Measurements from ENCODE around the gene PTGR3.
"Not testable (repeated sequence)": the region's sequence is repeated elsewhere in the genome, so short reads cannot be mapped to it uniquely, and the experiment has no call there.

The PTGR3 gene

GRCh38 chr18:75201282-75202270, 7.4 kb downstream of the PTGR3 start:
- no peak for DNase-seq

GRCh38 chr18:75200605-75201280, 8.2 kb downstream of the PTGR3 start:
- DNase-seq, result no peak

- no peak for DNase-seq
Measured at GRCh38 chr18:75200071-75200470, 8.9 kb downstream of the PTGR3 start.

DNA sequence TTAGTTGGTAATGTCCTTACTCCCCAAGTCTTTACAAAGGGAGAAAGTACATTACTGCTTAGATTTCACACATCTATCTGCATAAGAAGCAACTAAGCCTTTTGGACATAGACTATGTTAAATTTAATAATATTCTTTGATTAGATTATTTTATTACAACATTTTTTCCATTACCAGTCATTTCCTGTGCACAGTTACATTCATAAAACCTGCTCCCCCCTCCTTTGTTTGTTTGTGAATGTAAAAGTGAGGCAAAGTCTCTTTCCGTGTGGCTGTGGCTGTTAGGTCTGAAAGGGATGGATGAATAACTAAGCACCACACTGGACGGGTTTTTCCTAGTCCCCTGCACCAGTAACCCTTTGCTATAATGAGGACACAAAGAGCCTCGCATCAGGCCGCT, 9.6 kb downstream of the PTGR3 start:
- DNase-seq, result no peak

- DNase-seq, result peak; percentile 55
Measured at GRCh38 chr18:75198036-75198435, 10.9 kb downstream of the PTGR3 start.

DNA sequence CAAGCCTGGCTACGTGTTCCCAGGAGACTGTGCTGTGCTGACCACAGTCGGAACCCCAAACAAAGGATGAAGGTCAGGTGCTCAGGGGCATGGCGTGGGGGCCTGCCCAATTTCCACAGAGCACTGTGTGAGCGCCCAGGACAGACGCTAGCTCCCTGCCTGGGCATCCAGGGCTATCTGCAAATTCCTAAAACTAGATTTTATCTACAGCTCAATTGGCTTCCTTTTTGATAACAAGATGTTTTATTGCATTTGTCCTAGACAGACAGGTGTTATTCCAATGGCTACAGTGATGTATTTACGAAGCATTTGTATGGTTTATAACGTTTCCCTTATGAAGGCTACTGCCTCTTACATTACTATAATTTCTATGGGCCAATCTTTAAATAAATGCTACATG, 16.0 kb downstream of the PTGR3 start:
- DNase-seq, result no peak

GRCh38 chr18:75189696-75190095, 19.2 kb downstream of the PTGR3 start:
- DNase-seq, result no peak

DNA sequence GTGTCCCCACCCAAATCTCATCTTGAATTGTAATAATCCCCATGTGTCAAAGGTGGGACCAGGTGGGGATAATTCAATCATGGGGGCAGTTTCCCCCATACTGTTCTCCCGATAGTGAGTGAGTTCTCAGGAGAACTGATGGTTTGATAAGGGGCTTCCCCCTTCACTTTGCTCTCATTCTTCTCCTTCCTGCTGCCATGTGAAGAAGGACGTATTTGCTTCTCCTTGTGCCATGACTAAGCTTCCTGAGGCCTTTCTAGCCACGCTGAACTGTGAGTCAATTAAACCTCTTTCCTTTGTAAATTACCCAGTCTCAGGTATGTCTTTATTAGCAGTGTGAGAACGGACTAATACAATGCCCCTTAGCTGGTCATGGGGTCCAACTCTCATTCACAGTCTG, 21.2 kb downstream of the PTGR3 start:
- not testable (repeated sequence) for DNase-seq

DNA sequence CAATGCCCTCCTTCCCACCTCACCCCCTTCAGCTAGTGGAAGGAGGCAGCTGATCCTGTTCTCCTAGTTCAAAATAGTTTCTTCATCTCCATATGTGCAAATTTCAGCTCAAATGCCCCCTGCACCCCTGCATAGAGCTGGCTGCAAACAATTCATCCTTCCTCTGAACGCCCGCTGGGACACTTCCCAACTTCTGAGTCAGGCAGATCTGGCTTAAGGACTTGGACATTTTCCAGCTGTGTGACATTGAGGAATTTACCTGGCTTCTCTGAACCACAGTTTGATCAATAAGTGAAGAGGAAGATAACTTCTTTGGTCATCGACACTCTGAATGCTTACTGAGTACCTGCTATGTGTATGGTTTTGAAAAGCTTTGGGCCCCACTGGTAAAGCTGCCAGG, 23.5 kb downstream of the PTGR3 start:
- no peak for DNase-seq

DNA sequence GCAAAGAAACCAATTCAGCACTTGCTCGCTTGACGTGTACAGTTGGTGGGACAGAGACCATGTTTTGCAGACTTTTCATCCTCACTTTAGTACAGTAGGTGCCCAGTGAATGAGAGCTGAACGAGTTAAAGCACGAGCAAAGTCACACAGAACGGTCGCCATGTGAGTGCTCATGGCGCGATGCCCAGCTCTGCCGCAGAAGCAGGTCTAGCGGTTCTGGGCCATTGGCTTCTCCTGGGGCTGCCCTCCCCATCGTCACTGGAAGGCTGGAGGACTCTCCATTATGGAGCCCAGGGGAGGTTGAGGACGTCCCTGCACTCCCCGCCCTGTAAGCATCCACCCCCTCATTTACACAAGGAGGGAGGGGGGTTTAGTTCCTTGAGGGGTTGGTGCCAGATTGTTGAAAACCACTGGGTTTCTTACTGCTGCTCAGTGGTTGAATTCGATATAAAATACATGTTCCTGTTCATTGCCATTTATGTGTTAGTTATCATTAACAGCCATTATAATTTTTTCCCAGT, 24.9 kb downstream of the PTGR3 start:
- DNase-seq, result no peak

GRCh38 chr18:75183524-75183923, 25.4 kb downstream of the PTGR3 start:
- DNase-seq, result no peak

- no peak for DNase-seq
Measured at GRCh38 chr18:75179819-75180600, 28.9 kb downstream of the PTGR3 start.

DNA sequence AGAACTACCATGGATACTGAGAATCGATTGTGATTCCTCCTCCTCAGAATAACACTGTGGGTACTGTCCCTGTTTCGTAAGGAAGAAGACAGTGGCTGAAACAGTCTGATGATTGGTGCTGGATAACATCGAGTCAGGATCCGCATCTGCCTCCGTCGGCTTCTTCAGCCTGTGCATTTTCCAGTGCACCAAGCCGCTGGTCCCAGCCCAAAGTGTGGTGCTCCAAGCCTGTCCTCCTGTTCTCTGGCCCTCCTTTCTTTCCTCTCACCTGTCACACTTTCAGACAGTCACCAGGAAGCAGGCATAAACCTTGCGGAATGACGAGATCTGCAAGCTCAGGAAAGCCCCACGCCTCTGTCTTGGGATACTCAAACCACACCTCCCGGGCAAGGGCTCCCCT, 30.6 kb downstream of the PTGR3 start:
- DNase-seq, result no peak

- no peak for DNase-seq
Measured at GRCh38 chr18:75176849-75177248, 32.1 kb downstream of the PTGR3 start.

GRCh38 chr18:75173738-75174137, 35.2 kb downstream of the PTGR3 start:
- DNase-seq, result no peak

DNA sequence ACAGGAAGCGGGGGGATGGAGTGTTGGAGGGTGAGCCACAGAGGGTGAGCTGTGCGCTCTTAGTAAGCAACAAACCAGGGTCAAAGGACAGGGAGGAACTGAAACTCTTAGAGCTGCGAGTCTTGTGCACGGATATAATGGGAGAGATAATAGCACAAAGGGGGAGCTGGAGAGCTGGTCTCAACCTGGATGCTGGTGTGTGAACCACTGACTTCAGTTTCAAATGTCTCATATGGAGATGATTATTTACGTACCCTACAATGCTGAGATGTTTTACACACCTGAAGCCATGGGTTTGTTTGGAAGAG, 35.9 kb downstream of the PTGR3 start:
- DNase-seq, result peak; percentile 3

- no peak for DNase-seq
Measured at GRCh38 chr18:75172299-75173124, 36.4 kb downstream of the PTGR3 start.

DNA sequence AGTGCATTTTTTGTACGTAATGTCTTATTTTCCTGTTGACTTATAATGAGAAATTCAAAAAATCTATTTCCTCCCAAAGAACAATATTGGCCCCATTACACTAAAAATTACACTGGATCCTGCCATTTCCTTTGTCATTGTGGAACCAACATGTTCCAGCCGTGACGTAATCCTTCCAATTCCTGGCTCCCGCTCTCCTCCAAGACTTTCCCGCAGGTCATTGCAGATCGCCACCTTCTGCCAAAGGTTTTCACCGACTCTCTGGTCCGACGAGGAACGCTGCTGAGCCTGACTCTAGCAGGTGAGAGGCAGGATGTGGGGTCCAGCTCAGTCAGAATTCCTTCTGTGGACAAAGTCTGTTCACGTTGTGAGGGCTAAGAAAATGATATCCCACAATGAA, 38.0 kb downstream of the PTGR3 start:
- DNase-seq, result no peak

DNA sequence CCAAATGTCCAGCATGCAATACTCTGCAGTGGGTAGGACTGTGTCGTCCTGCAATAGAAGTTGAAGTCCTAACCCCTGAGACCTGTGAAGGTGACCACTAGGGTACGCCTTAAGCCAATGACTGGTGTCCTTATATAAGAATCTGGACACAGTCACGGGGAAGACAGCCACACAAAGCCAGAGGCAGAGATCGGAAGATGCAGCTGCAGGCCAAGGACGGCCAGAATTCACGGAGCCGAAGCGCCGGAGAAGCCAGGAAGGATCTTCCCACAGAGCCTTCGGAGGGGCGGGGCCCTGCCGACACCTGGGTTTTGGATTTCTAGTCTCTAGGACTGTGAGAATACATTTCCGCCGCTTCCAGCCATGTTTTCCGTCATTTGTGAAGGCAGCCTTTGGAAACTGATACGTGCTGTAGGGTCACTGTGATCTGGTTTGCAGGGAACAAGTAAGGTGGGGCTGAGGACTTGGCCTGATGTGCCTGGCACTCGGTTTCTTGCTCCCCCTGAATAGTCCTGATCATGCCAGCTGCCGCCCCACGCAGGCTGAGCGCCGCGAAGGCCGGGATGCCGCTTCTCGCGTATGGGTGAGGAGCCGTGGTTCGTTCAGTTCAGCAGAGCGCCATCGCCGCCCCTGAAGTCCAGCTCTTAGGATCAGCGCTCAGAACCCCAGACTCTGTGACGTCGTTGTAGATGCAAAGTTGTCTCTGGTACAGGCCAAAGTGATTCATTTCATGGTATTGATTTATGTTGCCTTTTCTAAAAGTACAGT, 38.7 kb downstream of the PTGR3 start:
- no peak for DNase-seq

GRCh38 chr18:75169411-75169810, 39.5 kb downstream of the PTGR3 start:
- DNase-seq, result no peak

- DNase-seq, result no peak
Measured at GRCh38 chr18:75168619-75169018, 40.3 kb downstream of the PTGR3 start.
